Adrenal gland (tissue), 12 donors: ENCODE measurements around the gene PHF21A. TPM values are rescaled to one million over a fixed set of nuclear protein-coding genes. Genes with fewer than 3 reads are reported as not detected.

Experiments
- DNase-seq, 7 donors: peaks; one replicate each; pipeline ENCODE4 v3.0.0-alpha.2; 2019 to 2020
- H3K27ac ChIP-seq, 5 donors: fragments of 200-600 bp; sonication (generic) in 4 of 5; 1 replicate in 3 of 5; 2 replicates in 2 of 5; pipeline versions ENCODE4 v1.5.1 to v1.8.0; 2016 to 2020; ENCODE audit warnings: mild to moderate bottlenecking in 1 of 5
- H3K27me3 ChIP-seq: fragments of 200-600 bp; 2 replicates; pipeline ENCODE4 v1.8.0; 2021
- H3K36me3 ChIP-seq, 2 donors: fragments of 200-600 bp; replicated peaks in 1 of 2; 1 replicate in 1 of 2; 2 replicates in 1 of 2; pipeline versions ENCODE4 v1.5.1 to v1.8.0; 2018 to 2022
- H3K4me1 ChIP-seq, 2 donors: fragments of 200-600 bp; replicated peaks in 1 of 2; 1 replicate in 1 of 2; 2 replicates in 1 of 2; pipeline versions ENCODE4 v1.5.1 to v1.8.0; 2018 to 2021
- H3K4me3 ChIP-seq, 4 donors: fragments of 200-600 bp; sonication (generic) in 3 of 4; one replicate each; pipeline ENCODE4 v1.5.1; 2016 to 2018
- H3K9me3 ChIP-seq, 3 donors: fragments of 200-600 bp; sonication (generic) in 1 of 3; replicated peaks in 1 of 3; 1 replicate in 2 of 3; 2 replicates in 1 of 3; pipeline versions ENCODE4 v1.5.1 to v1.8.0; 2016 to 2021
- CTCF ChIP-seq, 6 experiments: fragments of 450-650 bp in 4 of 6; fragments of 200-600 bp in 2 of 6; sonication (generic) in 1 of 6; IDR thresholded peaks; 1 replicate in 5 of 6; 2 replicates in 1 of 6; pipeline versions ENCODE4 v1.5.1 to v1.8.0; 2016 to 2021; ENCODE audit warnings: antibody characterized with exemption in 6 of 6, mild to moderate bottlenecking in 2 of 6, moderate library complexity in 1 of 6
- POLR2A ChIP-seq, 2 donors: fragments of 450-650 bp; IDR thresholded peaks; one replicate each; pipeline ENCODE4 v1.6.1; 2017; ENCODE audit warnings: antibody characterized with exemption in 2 of 2, mild to moderate bottlenecking in 2 of 2, moderate library complexity in 1 of 2
- WGBS, 4 donors: extraction: QIAGEN DNeasy Blood & Tissue Kit in 2 of 4; methylation state at CpG; one replicate each; pipeline versions ENCODE4 v1.1.5 to v1.1.7; 2013 to 2017; 5-methylcytosine and 5-hydroxymethylcytosine counted together
- intact Hi-C, 2 donors: fragments of 100-400 bp; cut with DNase I; formaldehyde crosslinking; loops; one replicate each; pipeline versions ENCODE4 v1.14.1 to v1.15.0; 2022 to 2023
- polyA plus RNA-seq, 3 donors: library from polyadenylated mRNA; stranded (reverse); fragments of 200-250 nt in 2 of 3; fragments of 350-450 nt in 1 of 3; fragmentation: Illumina TruSeq in 1 of 3; extraction: RNeasy Lipid Tissue Mini Kit (QIAGEN cat#74804) in 1 of 3; gene quantifications; one replicate each; pipeline ENCODE4 v1.2.3, GENCODE V29; 2013 to 2014
- total RNA-seq, 9 donors: library from RNA; depleted of rRNA in 4 of 9; stranded (reverse); fragments of >200 nt in 4 of 9; fragments of 120-200 nt in 1 of 9; fragmentation: NEBNext Ultra II Directional in 1 of 9; extraction: Animal tissue kit (Norgen Biotek cat#: 25700) in 1 of 9; gene quantifications; one replicate each; pipeline versions ENCODE4 v1.1.0 to v1.2.4, GENCODE V29; 2013 to 2023
- donor health status: healthy with polysubstance abuse.
- donor health status: Bipolar disorder and iron deficiency.
- donor health status: DM: yes; HTN: yes; CAD: no.
- donor health status: DM: no; HTN: no; CAD: no.
- donor health status: DM: no; HTN: no; CAD: no.
- donor health status: DM: yes; HTN: yes; CAD: no.

The PHF21A gene
- total and polyA plus RNA-seq, 12 donors: 28.4 to 85.1 (median 40.0) TPM

GRCh38 chr11:46105134-46105628 is 16.1 kb downstream of the PHF21A start:
- 31 to 38% (median 36%) methylated on average over 6 of the region's 6 CpGs for WGBS, 4 donors
- TF ChIP-seq CTCF (IDR thresholded peaks at IDR 0.05) (no peak), POLR2A (IDR thresholded peaks at IDR 0.05) (no peak)
- no peak overlapping the region for H3K4me3 ChIP-seq
- H3K9me3 ChIP-seq: no peaks in the 10 kb centered on the region
- DNase-seq: no peak
- no peaks in the 10 kb centered on the region for H3K27me3 ChIP-seq
- peak overlapping the region in 1 of 5 donors; percentile 20 for H3K27ac ChIP-seq
- H3K4me1 ChIP-seq: peaks cover 17 to 63% of the 10 kb centered on the region in 2 donors
- intact Hi-C loops: no loop called here
- no peaks in the 10 kb centered on the region for H3K36me3 ChIP-seq

DNA sequence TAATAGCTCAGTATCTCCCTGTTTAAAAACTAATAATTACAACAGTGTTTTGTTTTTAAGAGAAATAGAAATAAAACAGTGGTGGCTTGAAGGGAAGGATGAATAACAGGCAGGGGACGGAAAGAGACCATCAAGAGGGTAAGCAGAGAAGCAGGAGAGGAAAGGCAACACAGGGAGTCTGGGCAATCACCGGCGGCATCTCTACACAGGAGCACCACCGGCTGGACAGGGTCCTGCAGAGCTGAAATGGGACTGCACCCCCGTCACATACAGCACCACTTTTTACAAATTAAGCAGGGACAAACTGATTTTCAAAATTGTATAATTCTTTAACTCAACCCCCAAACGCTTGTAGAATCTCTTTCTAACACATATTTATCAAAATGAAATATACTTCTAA is 18.4 kb downstream of the PHF21A start:
- intact Hi-C loops: no loop called here
- Histone ChIP-seq H3K9me3 (no peaks in the 10 kb centered on the region), H3K27me3 (no peaks in the 10 kb centered on the region), H3K4me3 (no peak overlapping the region), H3K27ac (no peak overlapping the region), H3K36me3 (no peaks in the 10 kb centered on the region), H3K4me1 (peaks cover 32 to 80% of the 10 kb centered on the region in 2 donors)
- TF ChIP-seq CTCF (IDR thresholded peaks at IDR 0.05) (no peak), POLR2A (IDR thresholded peaks at IDR 0.05) (no peak)
- DNase-seq: no peak
- WGBS, 4 donors: 73 to 87% (median 84%) methylated on average over 6 of the region's 6 CpGs

- intact Hi-C loops: no loop called here
Observed at GRCh38 chr11:46100670-46101069, 20.6 kb downstream of the PHF21A start.

GRCh38 chr11:46099963-46100316 is 21.3 kb downstream of the PHF21A start:
- Histone ChIP-seq H3K4me1 (peaks cover 22 to 57% of the 10 kb centered on the region in 2 donors), H3K27ac (peak overlapping the region in 3 of 5 donors; percentile 12 to 68 (median 49)), H3K9me3 (no peaks in the 10 kb centered on the region), H3K27me3 (no peaks in the 10 kb centered on the region), H3K4me3 (peak overlapping the region in 1 of 4 donors; percentile 23), H3K36me3 (no peaks in the 10 kb centered on the region)
- no peak for DNase-seq
- intact Hi-C loops: no loop called here
- TF ChIP-seq POLR2A (IDR thresholded peaks at IDR 0.05) (no peak), CTCF (IDR thresholded peaks at IDR 0.05) (no peak)
- WGBS, 4 donors: 4 to 17% (median 12%) methylated on average over 1 of the region's 1 CpG

More at GRCh38 chr11:46100670-46101069, 20.6 kb downstream of the PHF21A start:
- Histone ChIP-seq H3K9me3 (no peaks in the 10 kb centered on the region), H3K4me1 (peaks cover 29 to 64% of the 10 kb centered on the region in 2 donors), H3K4me3 (no peak overlapping the region), H3K27me3 (no peaks in the 10 kb centered on the region), H3K27ac (peak overlapping the region in 1 of 5 donors; percentile 49), H3K36me3 (no peaks in the 10 kb centered on the region)
- TF ChIP-seq CTCF (IDR thresholded peaks at IDR 0.05) (no peak), POLR2A (IDR thresholded peaks at IDR 0.05) (no peak)
- no peak for DNase-seq
- 82 to 89% (median 85%) methylated on average over 3 of the region's 3 CpGs for WGBS, 4 donors
